Lower lobe of right lung (tissue), 2 donors: ENCODE results near the gene SLC14A1. TPM values are rescaled to one million over a fixed set of nuclear protein-coding genes. Genes with fewer than 3 reads are reported as not detected.

Experiments used
- ATAC-seq, 2 donors: fragments of 200-7000 bp; cut with Tn5 transposase; one replicate each; pipeline ENCODE4 v1.9.1; 2020 to 2022; ENCODE audit warnings: mild to moderate bottlenecking in 2 of 2, moderate library complexity in 2 of 2
- DNase-seq: peaks from one replicate; pipeline ENCODE4 v3.0.0-alpha.2; 2020
- H3K27ac ChIP-seq: fragments of 200-600 bp; one replicate; pipeline ENCODE4 v1.8.0; 2022
- H3K27me3 ChIP-seq: fragments of 200-600 bp; one replicate; pipeline ENCODE4 v1.8.0; 2022; ENCODE audit warnings: low read depth
- H3K36me3 ChIP-seq: fragments of 200-600 bp; one replicate; pipeline ENCODE4 v1.8.0; 2022; ENCODE audit warnings: mild to moderate bottlenecking
- H3K4me1 ChIP-seq: fragments of 200-600 bp; one replicate; pipeline ENCODE4 v1.8.0; 2022
- H3K4me3 ChIP-seq: fragments of 200-600 bp; one replicate; pipeline ENCODE4 v1.8.0; 2022; ENCODE audit warnings: mild to moderate bottlenecking
- H3K9me3 ChIP-seq: fragments of 200-600 bp; one replicate; pipeline ENCODE4 v1.8.0; 2022
- intact Hi-C: fragments of 100-400 bp; cut with DNase I; formaldehyde crosslinking; loops from one replicate; pipeline ENCODE4 v1.11.0; 2022
- total RNA-seq: library from RNA; stranded (reverse); fragmentation: NEBNext Ultra II Directional; extraction: Animal tissue kit (Norgen Biotek cat#: 25700); gene quantifications from one replicate; pipeline ENCODE4 v1.2.1, GENCODE V29; 2021
- TF ChIP-seq, protein P1 (sequence below): fragments of 200-600 bp; IDR thresholded peaks from one replicate; pipeline ENCODE4 v1.8.0; 2022; ENCODE audit warnings: antibody characterized with exemption, mild to moderate bottlenecking
- donor health status: DM: no; HTN: yes; CAD: no; lungs with severe emphysema.

The SLC14A1 gene
- total RNA-seq, 1 donor from 2014 or later = 21.8 TPM

DNA sequence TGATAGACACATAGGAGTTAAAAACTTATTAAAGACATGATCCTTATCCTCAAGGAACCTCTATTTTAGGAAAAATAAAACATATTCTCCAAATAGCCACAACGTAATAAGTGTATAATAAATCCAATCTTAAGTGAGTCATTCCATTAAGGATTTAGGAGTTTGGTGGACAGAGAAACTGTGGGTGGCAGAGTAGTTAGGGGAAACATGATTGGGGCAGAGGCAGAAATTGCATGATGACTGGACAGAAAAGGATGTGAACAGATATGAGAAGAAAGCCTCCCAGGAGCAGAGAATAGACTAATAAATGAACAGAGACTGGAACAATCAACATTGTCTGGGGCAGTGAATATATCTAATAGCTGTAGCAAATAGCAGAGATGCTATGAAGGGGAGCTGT is 53.4 kb downstream of the SLC14A1 start:
- Histone ChIP-seq H3K9me3 (no peaks in the 10 kb centered on the region), H3K36me3 (no peaks in the 10 kb centered on the region), H3K27me3 (peaks cover 6% of the 10 kb centered on the region), H3K4me1 (peaks cover 6% of the 10 kb centered on the region), H3K4me3 (no peak overlapping the region), H3K27ac (no peak overlapping the region)
- intact Hi-C loops = no loop called here
- DNase-seq = no peak
- no peak for ATAC-seq
- TF ChIP-seq, protein P1, sequence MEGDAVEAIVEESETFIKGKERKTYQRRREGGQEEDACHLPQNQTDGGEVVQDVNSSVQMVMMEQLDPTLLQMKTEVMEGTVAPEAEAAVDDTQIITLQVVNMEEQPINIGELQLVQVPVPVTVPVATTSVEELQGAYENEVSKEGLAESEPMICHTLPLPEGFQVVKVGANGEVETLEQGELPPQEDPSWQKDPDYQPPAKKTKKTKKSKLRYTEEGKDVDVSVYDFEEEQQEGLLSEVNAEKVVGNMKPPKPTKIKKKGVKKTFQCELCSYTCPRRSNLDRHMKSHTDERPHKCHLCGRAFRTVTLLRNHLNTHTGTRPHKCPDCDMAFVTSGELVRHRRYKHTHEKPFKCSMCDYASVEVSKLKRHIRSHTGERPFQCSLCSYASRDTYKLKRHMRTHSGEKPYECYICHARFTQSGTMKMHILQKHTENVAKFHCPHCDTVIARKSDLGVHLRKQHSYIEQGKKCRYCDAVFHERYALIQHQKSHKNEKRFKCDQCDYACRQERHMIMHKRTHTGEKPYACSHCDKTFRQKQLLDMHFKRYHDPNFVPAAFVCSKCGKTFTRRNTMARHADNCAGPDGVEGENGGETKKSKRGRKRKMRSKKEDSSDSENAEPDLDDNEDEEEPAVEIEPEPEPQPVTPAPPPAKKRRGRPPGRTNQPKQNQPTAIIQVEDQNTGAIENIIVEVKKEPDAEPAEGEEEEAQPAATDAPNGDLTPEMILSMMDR = no peak

DNA sequence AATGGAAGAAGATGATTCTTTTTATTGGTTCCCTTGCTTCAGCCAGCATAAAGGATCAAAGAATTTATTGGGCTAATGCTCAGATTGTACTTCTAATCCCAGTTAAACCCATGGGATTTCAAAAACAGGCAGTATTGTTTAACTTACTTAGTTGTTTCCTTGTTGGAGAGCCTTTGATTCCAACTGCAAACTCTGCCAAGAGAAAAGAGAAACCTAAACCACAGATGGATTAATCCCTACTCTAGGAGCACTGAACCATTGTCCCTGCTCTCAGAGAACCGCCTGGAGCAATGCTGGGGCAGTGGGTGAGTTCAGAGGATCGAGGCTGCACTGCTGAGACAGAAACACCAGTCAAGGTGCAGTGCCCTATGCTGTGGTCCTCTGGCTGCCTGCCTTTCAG is 56.6 kb downstream of the SLC14A1 start:
- ATAC-seq (no peak), DNase-seq (no peak)
- Histone ChIP-seq H3K36me3 (no peaks in the 10 kb centered on the region), H3K4me1 (peaks cover 10% of the 10 kb centered on the region), H3K27ac (no peak overlapping the region), H3K9me3 (no peaks in the 10 kb centered on the region), H3K27me3 (no peaks in the 10 kb centered on the region), H3K4me3 (no peak overlapping the region)
- intact Hi-C loops = no loop called here
- TF ChIP-seq, protein P1 = no peak

DNA sequence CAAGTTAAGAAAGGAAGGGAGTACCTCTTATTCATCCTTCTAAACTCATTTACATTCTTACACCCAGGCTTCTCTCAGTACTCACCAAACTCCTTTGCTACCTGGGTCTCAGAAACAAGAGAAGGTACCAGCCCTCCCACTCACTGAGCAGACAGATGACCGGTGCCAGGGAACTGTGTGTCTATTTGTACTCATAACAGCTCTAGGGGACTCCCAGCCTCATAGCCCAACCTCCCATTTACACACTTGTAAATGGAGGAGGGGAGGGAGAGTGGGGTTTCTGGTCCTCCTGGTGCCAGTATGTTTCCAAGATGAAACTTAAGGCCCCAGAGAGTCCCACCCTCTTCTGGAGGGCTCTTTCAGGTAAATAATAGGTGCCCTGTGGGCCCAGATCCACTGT is 58.7 kb downstream of the SLC14A1 start:
- no peaks in the 10 kb centered on the region for H3K27me3 ChIP-seq
- no peak for DNase-seq
- H3K9me3 ChIP-seq = no peaks in the 10 kb centered on the region
- H3K4me3 ChIP-seq = no peak overlapping the region
- peaks cover 6% of the 10 kb centered on the region for H3K4me1 ChIP-seq
- intact Hi-C loops = no loop called here
- no peaks in the 10 kb centered on the region for H3K36me3 ChIP-seq
- no peak for ATAC-seq
- H3K27ac ChIP-seq = no peak overlapping the region
- TF ChIP-seq, protein P1 = no peak

DNA sequence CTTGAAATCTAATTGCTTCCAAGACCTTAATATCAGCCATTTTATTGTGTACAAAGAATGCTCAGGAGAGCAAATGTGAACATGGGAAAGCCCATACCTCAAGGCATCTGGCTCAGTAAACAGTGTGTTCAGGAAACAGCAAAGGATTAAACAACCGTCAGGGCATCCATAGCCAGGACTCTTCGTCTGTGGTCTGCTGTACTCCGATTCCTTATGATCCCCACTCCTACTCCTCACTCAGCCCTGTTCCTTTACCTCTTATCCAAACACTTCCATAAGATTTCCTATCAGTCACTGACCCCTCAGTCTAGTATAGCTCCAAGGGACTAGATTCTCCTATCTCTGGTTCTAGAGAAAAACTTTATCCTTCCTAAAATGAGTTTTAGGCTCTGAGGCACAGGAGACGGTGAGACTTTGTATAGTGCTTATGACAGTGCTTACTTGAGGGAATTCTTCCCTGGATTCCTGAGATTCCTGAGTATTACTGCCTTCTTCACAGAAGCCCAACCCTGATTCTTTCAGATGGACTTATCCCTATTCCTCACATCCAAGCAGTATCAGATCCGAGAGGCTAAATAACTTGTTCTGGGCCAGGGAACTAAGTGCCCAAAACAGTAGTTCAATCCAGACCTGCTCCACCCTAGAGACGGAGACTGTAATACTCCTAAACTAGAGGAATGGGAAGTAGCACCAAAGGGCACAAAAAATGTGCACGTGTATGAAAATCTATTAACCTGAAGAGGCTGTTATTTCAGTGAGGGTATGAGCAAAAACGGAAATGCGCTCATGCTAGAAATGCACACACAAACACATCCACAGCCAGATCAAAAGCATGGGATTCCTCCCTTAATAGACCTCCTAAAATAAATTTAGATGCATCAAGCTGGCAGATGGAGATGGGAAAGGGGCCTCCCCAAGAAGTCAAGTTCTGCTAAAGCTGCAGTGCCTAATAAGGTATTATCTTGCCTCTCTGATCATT is 59.4 kb downstream of the SLC14A1 start:
- no peak overlapping the region for H3K27ac ChIP-seq
- DNase-seq = no peak
- H3K9me3 ChIP-seq = no peaks in the 10 kb centered on the region
- intact Hi-C loops = no loop called here
- H3K4me3 ChIP-seq = no peak overlapping the region
- H3K36me3 ChIP-seq = no peaks in the 10 kb centered on the region
- no peaks in the 10 kb centered on the region for H3K27me3 ChIP-seq
- peaks cover 6% of the 10 kb centered on the region for H3K4me1 ChIP-seq
- TF ChIP-seq, protein P1 = no peak
- ATAC-seq = no peak

DNA sequence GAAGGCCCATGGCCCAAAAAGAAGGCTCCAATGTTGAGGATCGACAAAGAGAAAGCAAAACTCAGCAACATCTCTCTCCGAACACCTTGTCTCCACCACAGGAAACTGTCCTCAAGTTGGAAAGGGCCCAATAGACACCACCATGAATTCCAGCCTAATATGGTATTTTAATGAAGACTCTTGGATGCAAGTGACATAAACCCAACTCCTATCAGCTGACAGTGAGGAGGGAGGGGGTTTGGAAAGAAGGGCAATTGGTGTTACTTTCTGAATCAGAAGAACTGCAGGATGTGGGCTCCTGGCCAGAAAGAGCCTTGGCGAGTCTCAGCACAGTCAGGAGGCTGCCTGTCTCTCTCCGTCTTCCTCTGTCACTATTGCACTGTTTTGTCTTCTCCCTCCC is 61.2 kb downstream of the SLC14A1 start:
- Histone ChIP-seq H3K36me3 (no peaks in the 10 kb centered on the region), H3K9me3 (no peaks in the 10 kb centered on the region), H3K27ac (no peak overlapping the region), H3K4me1 (peaks cover 6% of the 10 kb centered on the region), H3K27me3 (no peaks in the 10 kb centered on the region), H3K4me3 (no peak overlapping the region)
- ATAC-seq (no peak), DNase-seq (no peak)
- intact Hi-C loops = no loop called here
- TF ChIP-seq, protein P1 = no peak
